Stimulated activated naive B cell treated with anti-CD40 and anti-IgM and Interleukin-4, amounts not matched to agents 10 μg/mL and 1 μg/mL and 100 μg/mL, for 72 hours (primary cell): ENCODE data around the gene FOXL1.

ENCODE experiments used
- ATAC-seq, 2 donors: fragments of 150-1000 bp; cut with Tn5 transposase; replicated peaks; 2 replicates each; pipeline ENCODE4 v1.10.0; 2021; ENCODE audit warnings: moderate library complexity in 1 of 2
- DNase-seq: peaks from one replicate; pipeline ENCODE4 v3.0.0; 2021
- H3K27ac Mint-ChIP-seq: one replicate; pipeline ENCODE4 v1.8.0; 2022; ENCODE audit warnings: mild to moderate bottlenecking, mixed read lengths
- H3K27me3 Mint-ChIP-seq, 2 donors: one replicate each; pipeline ENCODE4 v1.8.0; 2022; ENCODE audit warnings: mixed read lengths in 2 of 2
- H3K36me3 Mint-ChIP-seq, 2 donors: one replicate each; pipeline ENCODE4 v1.8.0; 2022; ENCODE audit warnings: mixed read lengths in 2 of 2, mild to moderate bottlenecking in 1 of 2
- H3K4me1 Mint-ChIP-seq, 2 donors: one replicate each; pipeline ENCODE4 v1.8.0; 2022; ENCODE audit warnings: mixed read lengths in 2 of 2, mild to moderate bottlenecking in 1 of 2
- H3K4me3 Mint-ChIP-seq, 2 donors: one replicate each; pipeline ENCODE4 v1.8.0; 2022; ENCODE audit warnings: mild to moderate bottlenecking in 2 of 2, mixed read lengths in 2 of 2, moderate library complexity in 1 of 2
- H3K9me3 Mint-ChIP-seq, 2 donors: one replicate each; pipeline ENCODE4 v1.8.0; 2022; ENCODE audit warnings: mixed read lengths in 2 of 2, mild to moderate bottlenecking in 1 of 2

FOXL1 gene

DNA sequence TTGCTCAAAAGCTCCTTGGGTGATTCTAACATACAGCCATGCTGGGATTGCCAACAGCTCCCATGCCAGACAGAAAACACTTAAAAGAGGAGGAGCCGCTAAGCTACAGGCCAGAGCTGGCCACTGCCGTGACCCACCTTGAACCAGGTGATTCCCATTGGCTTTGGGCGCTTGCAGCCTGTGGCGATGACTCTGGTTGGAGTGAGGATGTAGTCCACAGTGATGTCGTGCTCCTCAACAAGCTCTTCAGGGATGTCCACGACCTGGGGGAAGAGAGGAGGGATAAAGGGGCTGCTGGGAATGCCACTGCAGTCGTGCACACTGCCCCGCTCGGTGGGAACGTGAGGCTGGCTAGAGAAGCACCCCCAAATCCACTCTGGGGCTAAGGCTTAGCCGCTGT is 36.8 kb upstream of the FOXL1 start:
- Mint-ChIP-seq H3K36me3 (peaks cover 45 to 74% of the 10 kb centered on the region in 2 donors), H3K27ac (no peak overlapping the region), H3K27me3 (no peaks in the 10 kb centered on the region), H3K9me3 (peaks cover 0 to 1% of the 10 kb centered on the region in 2 donors), H3K4me3 (no peak overlapping the region), H3K4me1 (peaks cover 0 to 2% of the 10 kb centered on the region in 2 donors)
- ATAC-seq: no peak
- DNase-seq: no peak

DNA sequence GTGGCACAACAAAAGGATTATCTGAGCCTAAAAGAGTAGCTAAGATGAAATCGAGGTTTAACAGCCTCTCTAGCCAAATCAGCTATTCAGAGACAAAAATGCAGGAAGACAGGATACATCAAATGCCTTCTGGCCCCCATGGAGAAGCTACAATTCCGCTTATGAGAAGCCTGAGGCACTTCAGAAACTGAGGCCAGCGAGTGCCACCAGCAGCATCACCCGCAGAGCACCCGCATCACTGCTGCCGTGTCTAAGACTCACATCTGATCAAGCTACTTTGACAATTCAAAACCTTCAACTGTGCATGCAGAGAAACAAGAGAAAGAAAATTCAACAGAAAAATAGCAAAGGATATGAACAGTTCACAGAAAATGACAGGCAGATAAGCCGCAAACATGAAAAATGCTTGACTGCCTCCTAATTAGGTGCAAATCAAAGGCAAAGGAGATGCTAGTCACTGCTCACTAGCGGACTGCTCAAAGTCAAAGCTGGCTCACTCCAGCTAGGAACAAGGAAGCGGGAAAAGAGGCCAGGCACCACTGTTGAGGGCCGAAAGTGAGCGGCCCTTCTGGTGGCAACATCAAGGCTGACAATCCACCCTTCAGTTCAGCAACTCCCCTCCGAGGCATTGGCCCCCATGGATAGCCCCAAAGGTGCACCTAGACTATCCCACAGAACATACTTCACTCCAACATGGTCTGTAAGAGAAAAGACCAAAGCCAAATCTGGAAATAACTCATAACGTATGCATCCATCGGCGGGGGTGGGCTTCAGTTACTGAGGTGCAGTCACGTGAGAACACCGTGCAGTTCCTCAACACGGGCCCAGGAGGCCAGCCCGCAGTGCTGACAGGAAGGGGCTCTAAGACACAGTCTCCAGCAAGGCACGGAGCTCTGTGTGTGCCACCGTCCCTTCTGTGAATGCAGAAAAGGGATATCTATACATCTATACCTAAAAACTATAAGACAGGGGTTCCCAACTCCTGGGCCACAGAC is 35.3 kb upstream of the FOXL1 start:
- H3K4me3 Mint-ChIP-seq: no peak overlapping the region
- H3K27ac Mint-ChIP-seq: no peak overlapping the region
- H3K27me3 Mint-ChIP-seq: no peaks in the 10 kb centered on the region
- DNase-seq (no peak), ATAC-seq (no peak)
- H3K4me1 Mint-ChIP-seq: peaks cover 0 to 2% of the 10 kb centered on the region in 2 donors
- peaks cover 47 to 73% of the 10 kb centered on the region in 2 donors for H3K36me3 Mint-ChIP-seq
- peaks cover 0 to 1% of the 10 kb centered on the region in 2 donors for H3K9me3 Mint-ChIP-seq

DNA sequence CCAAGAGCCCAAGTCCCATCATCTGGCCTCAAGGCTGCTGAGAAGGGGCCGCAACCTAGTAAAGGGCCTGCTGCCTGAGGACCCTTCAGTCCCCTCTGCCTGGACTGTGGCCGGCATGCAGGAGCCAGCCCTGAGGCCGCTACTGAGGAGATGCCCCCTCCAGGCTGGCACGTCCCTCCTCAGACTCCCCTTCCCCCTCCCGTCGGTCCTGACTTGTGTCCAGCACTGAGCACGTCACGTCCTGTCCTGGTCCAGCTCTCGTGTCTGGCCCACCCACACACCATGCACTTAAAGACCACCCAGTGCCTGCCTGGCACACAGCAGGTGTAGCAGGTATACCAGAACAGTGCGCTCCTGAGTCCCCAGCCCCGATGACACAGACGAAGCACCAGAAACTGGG is 32.9 kb upstream of the FOXL1 start:
- H3K9me3 Mint-ChIP-seq: peaks cover 0 to 1% of the 10 kb centered on the region in 2 donors
- ATAC-seq (no peak), DNase-seq (no peak)
- no peak overlapping the region for H3K4me3 Mint-ChIP-seq
- peaks cover 38 to 61% of the 10 kb centered on the region in 2 donors for H3K36me3 Mint-ChIP-seq
- peaks cover 0 to 2% of the 10 kb centered on the region in 2 donors for H3K4me1 Mint-ChIP-seq
- H3K27me3 Mint-ChIP-seq: no peaks in the 10 kb centered on the region
- no peak overlapping the region for H3K27ac Mint-ChIP-seq

DNA sequence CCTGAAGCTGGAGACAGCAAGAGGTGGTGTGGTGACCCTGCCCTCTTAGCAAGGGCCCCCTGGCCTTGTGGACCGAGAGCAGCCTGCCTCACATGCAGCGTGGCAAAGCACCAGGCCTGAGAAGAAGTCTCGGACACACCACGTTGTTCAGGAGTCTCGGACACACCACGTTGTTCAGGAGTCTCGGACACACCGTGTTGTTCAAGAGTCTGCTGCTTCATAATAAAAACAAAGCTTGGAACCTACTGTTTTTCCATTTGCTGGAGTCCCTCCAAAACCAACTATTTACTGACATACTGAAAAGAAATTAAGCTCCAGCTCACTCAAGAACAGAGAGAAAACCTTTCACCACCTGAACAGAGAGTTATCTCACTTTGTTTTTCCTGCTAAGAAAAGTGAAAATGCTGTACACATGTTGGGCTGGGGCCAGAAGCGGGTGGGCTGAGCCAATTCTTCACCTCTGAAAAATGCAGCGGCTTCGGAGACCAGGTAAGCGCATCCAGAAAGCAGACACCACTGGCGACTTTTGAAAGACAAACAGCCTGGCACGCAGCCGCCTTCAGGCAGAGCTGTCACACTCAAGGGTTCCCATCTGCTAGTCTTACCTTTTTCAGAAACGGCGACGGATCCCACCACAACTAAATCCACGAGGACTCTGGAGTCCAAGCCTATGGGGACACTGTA is 32.3 kb upstream of the FOXL1 start:
- no peak for DNase-seq
- Mint-ChIP-seq H3K9me3 (peaks cover 0 to 1% of the 10 kb centered on the region in 2 donors), H3K4me1 (peaks cover 0 to 2% of the 10 kb centered on the region in 2 donors), H3K4me3 (no peak overlapping the region), H3K27ac (no peak overlapping the region), H3K36me3 (peaks cover 32 to 58% of the 10 kb centered on the region in 2 donors), H3K27me3 (no peaks in the 10 kb centered on the region)
- no peak for ATAC-seq

DNA sequence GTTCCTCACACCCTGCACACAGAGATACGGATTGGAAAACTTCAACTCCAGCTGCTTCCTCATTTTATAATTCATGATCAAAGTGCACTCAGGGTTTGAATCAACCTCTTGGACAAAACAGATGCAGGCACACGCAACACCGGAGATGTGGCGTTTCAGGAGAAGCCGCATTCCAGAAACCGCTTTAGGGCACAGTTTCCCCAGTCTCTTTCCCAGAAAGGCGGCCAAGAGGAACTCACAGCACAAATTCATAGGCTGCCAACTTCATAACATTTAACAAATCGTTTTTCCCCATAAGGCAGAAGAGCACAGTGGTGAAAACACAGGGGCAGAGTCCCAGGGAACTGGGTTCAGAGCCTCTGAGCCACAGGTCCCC is 31.7 kb upstream of the FOXL1 start:
- no peak for DNase-seq
- peaks cover 0 to 2% of the 10 kb centered on the region in 2 donors for H3K4me1 Mint-ChIP-seq
- no peak for ATAC-seq
- peaks cover 0 to 1% of the 10 kb centered on the region in 2 donors for H3K9me3 Mint-ChIP-seq
- H3K27me3 Mint-ChIP-seq: no peaks in the 10 kb centered on the region
- H3K4me3 Mint-ChIP-seq: no peak overlapping the region
- H3K27ac Mint-ChIP-seq: no peak overlapping the region
- peaks cover 28 to 54% of the 10 kb centered on the region in 2 donors for H3K36me3 Mint-ChIP-seq

DNA sequence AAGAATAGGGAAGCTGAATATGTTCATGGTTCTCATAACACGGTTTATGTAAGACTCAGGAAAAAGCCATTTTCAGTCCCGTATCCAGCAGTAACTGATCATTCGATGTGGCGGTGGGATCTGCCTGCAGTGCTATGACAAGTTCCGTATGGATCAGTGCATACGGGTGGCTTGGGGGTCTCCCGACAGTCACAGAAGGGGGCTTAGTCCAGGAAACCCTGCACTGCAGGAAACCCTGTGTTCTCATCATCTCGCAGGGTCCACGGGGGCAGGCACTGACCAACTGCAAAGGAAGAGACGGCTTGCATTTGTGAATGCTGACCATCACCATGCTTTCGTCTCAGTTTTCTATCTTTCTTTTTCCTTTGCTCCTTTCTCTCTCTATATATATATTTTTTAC is 31.1 kb upstream of the FOXL1 start:
- Mint-ChIP-seq H3K27ac (no peak overlapping the region), H3K4me3 (no peak overlapping the region), H3K9me3 (peaks cover 0 to 1% of the 10 kb centered on the region in 2 donors), H3K27me3 (no peaks in the 10 kb centered on the region), H3K4me1 (peaks cover 0 to 2% of the 10 kb centered on the region in 2 donors), H3K36me3 (peaks cover 28 to 49% of the 10 kb centered on the region in 2 donors)
- DNase-seq: no peak
- ATAC-seq: no peak

DNA sequence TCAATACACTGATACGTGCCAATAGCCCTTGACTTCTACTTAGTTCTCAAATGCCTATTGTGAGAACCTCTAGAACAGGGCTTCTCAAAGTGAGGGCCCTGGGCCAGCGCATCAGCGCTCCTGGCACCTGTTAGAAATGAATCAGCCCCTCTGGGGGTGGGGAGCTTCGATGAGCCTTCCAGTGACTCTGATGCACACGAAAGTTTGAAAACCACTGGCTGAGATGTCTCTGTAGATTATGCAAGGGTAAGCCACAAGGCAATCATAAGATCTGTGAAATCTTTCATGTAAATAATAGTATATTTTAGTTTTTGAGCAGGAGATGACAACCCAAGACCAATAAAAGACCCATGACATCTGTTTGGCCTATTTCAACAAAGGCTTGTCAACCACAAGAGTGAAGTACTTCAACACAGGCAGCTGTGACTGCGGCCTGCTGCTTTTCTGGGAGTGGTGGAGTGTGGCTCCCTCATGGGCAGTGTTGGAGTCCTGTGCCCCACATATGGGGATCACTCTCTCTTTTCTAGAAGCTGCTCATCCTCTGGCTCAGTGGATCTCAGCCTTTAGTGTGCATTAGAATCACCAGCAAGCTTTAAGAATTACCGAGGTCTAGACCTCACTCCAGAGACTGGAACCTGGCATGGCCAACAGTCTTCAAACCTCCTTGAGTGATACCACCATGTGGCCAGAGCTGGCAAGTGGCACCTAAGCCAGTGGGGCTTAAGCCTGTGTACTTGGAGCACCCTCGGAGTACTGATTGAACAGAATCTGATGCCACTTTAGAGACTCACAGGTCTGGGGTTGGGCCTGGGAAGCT is 29.1 kb upstream of the FOXL1 start:
- H3K27ac Mint-ChIP-seq: no peak overlapping the region
- H3K36me3 Mint-ChIP-seq: peaks cover 30 to 47% of the 10 kb centered on the region in 2 donors
- no peak overlapping the region for H3K4me3 Mint-ChIP-seq

DNA sequence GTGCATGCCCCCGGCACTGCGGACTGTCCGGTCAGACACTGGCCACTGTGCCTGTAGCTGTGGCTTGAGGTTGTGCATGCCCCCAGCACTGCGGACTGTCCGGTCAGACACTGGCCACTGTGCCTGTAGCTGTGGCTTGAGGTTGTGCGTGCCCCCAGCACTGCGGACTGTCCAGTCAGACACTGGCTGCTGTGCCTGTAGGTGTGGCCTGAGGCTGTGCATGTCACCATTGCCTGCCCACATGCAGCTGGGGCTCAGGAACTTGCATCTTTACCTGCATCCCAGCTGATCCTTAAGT is 28.5 kb upstream of the FOXL1 start:
- DNase-seq (no peak), ATAC-seq (no peak)
- Mint-ChIP-seq H3K27ac (no peak overlapping the region), H3K27me3 (no peaks in the 10 kb centered on the region), H3K9me3 (no peaks in the 10 kb centered on the region), H3K4me3 (no peak overlapping the region), H3K36me3 (peaks cover 27 to 43% of the 10 kb centered on the region in 2 donors), H3K4me1 (peaks cover 5 to 9% of the 10 kb centered on the region in 2 donors)

More for the DNA sequence above, 29.1 kb upstream of the FOXL1 start:
- peaks cover 0 to 1% of the 10 kb centered on the region in 2 donors for H3K9me3 Mint-ChIP-seq
- H3K27me3 Mint-ChIP-seq: no peaks in the 10 kb centered on the region
- peaks cover 5 to 6% of the 10 kb centered on the region in 2 donors for H3K4me1 Mint-ChIP-seq
- ATAC-seq (no peak), DNase-seq (no peak)

DNA sequence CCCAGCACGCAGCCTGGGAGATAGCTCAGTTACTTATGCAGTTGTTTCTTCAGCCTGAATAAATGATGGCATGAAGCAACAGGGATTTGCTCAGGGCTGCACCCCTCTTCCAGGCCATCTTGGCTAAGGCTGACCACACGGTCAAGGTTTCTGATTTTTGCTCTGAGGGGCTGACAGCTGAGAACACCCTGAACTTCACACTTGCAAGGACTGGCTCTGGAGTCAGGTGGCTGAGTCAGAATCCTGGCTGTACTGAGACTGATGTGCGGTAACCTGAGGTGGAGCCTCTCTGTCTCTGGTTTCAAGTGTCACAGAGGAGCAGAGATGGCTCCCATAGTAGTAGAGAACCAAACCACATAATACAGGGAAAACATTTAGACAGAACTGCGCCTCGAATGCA is 28.1 kb upstream of the FOXL1 start:
- DNase-seq (no peak), ATAC-seq (no peak)
- Mint-ChIP-seq H3K9me3 (no peaks in the 10 kb centered on the region), H3K27ac (no peak overlapping the region), H3K4me3 (no peak overlapping the region), H3K4me1 (peaks cover 7 to 13% of the 10 kb centered on the region in 2 donors), H3K27me3 (no peaks in the 10 kb centered on the region), H3K36me3 (peaks cover 28 to 43% of the 10 kb centered on the region in 2 donors)

DNA sequence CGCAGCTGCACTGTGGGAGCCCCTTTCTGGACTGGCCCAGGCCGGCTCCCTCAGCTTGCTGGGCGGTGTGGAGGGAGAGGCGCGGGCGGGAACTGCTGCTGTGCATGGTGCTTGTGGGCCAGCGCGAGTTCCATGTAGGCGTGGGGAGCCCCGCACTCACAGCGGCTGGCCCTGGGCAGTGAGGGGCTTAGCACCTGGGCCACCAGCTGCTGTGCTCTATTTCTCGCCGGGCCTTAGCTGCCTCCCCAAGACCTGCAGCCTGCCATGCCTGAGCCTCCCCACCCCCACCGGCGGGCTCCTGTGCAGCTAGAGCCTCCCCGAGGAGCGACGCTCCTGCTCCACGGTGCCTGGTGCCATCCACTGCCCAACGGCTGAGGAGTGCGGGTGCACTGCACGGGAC is 25.0 kb upstream of the FOXL1 start:
- Mint-ChIP-seq H3K4me3 (no peak overlapping the region), H3K36me3 (peaks cover 17 to 26% of the 10 kb centered on the region in 2 donors), H3K9me3 (no peaks in the 10 kb centered on the region), H3K27me3 (peaks cover 5 to 6% of the 10 kb centered on the region in 2 donors), H3K27ac (peak overlapping the region; percentile 88), H3K4me1 (peaks cover 7 to 20% of the 10 kb centered on the region in 2 donors)
- DNase-seq (no peak), ATAC-seq (no peak)

DNA sequence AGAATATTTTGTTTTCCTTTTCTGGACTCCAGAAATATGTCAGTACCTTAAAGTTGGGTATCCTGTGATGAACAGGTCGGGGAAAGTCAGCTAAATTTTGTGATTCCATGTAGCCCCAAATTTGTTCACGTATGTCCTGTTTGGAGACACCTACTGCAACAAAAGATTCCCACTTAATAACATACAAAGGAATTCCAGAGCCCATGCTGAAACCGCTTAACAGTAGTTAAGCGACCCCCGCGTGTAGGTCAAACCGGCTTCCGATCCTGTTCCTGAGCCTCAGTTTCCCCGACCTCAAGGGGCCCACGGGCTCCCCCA is 23.8 kb upstream of the FOXL1 start:
- peak; percentile 2 to 3 for ATAC-seq
- Mint-ChIP-seq H3K36me3 (peaks cover 17 to 26% of the 10 kb centered on the region in 2 donors), H3K9me3 (no peaks in the 10 kb centered on the region), H3K4me3 (peak overlapping the region; percentile 91 to 92), H3K27me3 (peaks cover 7 to 16% of the 10 kb centered on the region in 2 donors), H3K27ac (peak overlapping the region; percentile 99), H3K4me1 (peaks cover 7 to 20% of the 10 kb centered on the region in 2 donors)
- DNase-seq: no peak

DNA sequence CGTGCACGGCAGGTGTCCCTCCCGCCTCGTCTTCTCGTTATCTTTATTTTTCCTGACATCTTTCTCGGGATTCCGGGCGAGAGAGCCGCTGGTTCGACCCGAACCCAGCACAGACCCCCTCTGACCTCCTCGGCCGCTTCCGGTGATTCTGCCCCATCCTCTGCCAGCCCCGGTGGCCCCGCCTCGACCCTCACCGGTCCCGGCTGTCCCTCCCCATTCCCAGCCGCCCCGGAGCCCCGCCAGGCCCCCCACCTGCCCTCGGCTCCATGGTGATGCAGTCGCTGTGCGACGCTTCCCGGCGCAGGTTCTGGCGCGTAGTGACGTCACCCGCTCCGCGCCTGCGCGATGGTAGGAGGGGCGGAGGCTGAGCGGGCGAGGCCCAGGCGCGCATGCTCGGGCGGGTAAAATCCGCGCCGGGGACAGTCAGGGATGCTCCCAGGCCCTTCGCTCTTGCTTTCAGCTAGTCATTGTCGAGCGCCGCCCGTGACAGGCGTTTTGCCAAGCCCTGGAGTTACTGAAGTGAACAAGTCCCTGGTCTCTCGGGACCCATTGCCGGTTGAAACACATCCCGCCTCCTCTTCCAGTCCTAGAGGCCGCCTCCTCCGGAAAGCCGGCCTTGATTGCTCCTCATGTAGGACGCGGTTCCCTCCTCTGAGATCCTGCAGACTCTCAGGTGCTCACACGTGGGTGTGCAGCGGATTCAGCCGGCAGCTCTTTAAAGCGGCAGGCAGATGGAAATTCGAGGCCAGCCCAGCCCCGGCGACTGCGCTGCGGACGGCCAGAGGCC is 23.2 kb upstream of the FOXL1 start, which contains the start of gene MTHFSD:
TSS of gene MTHFSD (minus strand) at position 319 of the 787 bp plus-strand sequence. CDS start at position 268, 51 bp downstream.
- H3K27me3 Mint-ChIP-seq: peaks cover 10 to 22% of the 10 kb centered on the region in 2 donors
- no peaks in the 10 kb centered on the region for H3K9me3 Mint-ChIP-seq
- H3K36me3 Mint-ChIP-seq: peaks cover 17 to 26% of the 10 kb centered on the region in 2 donors
- DNase-seq (peak; percentile 94), ATAC-seq (peak; percentile 94 to 99)
- H3K27ac Mint-ChIP-seq: peak within 1 kb of the TSS; percentile 99
- peak within 1 kb of the TSS; percentile 91 to 92 for H3K4me3 Mint-ChIP-seq
- H3K4me1 Mint-ChIP-seq: peaks cover 7 to 20% of the 10 kb centered on the region in 2 donors

DNA sequence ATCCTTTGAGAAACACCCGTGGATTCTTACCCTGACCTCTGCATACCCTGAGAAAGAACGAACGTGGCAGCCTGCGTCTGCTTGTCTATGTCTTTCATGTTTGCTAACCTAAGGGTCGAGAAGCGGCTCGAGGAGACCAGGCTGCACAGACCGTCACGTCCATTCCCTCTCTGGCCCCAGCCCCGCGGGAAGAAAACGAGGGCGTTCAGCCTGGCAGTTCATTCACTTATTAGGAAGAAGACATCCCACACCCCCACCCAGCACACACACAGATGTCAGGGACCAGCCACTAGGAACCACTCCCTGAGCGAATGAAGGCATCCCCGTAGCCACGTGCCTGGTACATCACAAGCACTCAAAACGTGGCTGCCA is 22.7 kb upstream of the FOXL1 start:
- H3K4me3 Mint-ChIP-seq: peak overlapping the region; percentile 91 to 92
- peaks cover 7 to 20% of the 10 kb centered on the region in 2 donors for H3K4me1 Mint-ChIP-seq
- ATAC-seq: no peak
- no peaks in the 10 kb centered on the region for H3K9me3 Mint-ChIP-seq
- DNase-seq: no peak
- peaks cover 15 to 21% of the 10 kb centered on the region in 2 donors for H3K36me3 Mint-ChIP-seq
- peaks cover 14 to 26% of the 10 kb centered on the region in 2 donors for H3K27me3 Mint-ChIP-seq
- peak overlapping the region; percentile 99 for H3K27ac Mint-ChIP-seq
